Measurements from ENCODE around the gene CD38.

CD38 gene

DNA sequence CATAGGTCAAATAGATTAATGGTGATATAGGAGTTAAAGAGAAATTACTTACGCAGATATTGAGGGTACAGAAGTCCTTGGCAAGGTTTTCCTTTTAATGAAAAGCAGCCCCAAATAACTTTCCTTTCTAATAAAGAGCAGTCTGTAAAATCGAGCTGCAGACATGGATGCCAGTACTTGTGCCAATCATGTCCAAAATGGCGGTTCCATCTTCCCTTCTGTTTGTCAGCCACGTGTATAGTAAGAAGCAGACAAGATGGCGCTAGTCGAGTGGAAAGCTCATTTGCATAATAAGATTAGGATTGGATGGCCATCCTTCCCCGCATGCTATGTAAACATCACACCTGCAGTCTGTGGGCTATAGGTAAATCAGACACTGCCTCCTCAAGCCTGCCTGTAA, 92.0 kb downstream of the CD38 start:
- DNase-seq: no peak

- no peak for DNase-seq
Measured at GRCh38 chr4:15870921-15871664, 93.0 kb downstream of the CD38 start.

GRCh38 chr4:15873117-15873516, 95.0 kb downstream of the CD38 start:
- no peak for DNase-seq

- no peak for DNase-seq
Measured at GRCh38 chr4:15874671-15875070, 96.5 kb downstream of the CD38 start.

GRCh38 chr4:15875663-15876460, 97.7 kb downstream of the CD38 start:
- DNase-seq: no peak

- no peak for DNase-seq
Measured at GRCh38 chr4:15878011-15878410, 99.9 kb downstream of the CD38 start.

DNA sequence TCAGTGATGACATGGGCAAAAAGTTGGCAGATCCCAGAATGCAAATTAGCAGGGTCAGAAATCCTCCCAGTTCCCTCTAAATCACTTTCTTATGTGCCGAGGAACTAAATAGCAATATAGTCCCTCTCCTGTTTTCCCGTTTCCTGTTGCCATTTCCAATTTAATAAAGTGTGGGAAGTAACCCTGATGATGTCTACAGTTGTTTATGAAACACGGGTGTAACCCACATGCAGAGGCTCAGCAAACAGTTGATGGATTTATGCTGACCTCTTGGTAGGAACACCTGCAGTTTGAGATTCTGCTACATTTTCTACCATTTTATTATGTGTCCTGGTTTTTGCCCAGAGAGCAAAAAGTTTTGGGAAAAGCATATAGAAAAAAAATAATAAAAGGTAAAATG, 103.7 kb downstream of the CD38 start:
- no peak for DNase-seq

GRCh38 chr4:15882675-15883086, 104.6 kb downstream of the CD38 start:
- peak; percentile 74 to 76 for DNase-seq

GRCh38 chr4:15883610-15884243, 105.6 kb downstream of the CD38 start:
- no peak for DNase-seq

DNA sequence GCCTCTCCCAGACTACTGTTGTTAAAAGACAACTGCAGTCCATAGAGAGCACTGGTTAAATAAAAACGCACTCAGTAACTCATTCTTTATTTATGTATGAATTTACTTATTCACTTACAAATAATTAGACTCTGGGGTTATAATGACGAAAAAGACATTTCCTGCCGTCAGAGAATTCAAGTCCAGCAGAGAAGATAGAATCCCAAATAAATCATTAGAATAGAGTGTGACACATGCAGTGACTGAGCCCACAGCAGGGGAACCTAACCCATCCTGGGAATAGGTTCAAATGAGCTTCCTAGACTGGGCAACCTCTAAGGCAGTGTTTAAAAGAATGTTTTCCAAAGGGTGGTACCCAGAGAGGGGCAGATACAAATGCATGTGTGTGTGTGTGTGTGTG, 106.5 kb downstream of the CD38 start:
- no peak for DNase-seq

GRCh38 chr4:15885422-15885821, 107.3 kb downstream of the CD38 start:
- DNase-seq: no peak

DNA sequence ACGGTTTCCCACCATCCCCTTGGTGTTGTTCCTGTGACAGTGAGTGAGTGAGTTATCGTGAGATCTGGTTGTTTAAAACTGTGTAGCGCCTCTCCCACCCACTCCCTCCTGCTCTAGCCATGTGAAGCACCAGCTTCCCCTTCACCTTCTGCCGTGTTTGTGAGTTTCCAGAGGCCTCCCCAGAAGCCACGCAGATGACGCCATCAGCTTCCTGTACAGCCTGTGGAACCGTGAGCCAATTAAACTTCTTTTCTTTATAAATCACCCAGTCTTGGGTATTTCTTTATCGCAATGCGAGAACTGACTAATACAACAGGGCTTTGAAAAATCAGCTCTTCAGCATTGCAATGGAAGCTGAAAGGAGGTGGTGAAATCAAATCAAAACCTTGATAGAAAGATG, 110.4 kb downstream of the CD38 start:
- DNase-seq: peak in 1 of 2 experiments; percentile 1

- DNase-seq: no peak
Measured at GRCh38 chr4:15890246-15890829, 112.2 kb downstream of the CD38 start.

GRCh38 chr4:15891312-15891711, 113.2 kb downstream of the CD38 start:
- no peak for DNase-seq

DNA sequence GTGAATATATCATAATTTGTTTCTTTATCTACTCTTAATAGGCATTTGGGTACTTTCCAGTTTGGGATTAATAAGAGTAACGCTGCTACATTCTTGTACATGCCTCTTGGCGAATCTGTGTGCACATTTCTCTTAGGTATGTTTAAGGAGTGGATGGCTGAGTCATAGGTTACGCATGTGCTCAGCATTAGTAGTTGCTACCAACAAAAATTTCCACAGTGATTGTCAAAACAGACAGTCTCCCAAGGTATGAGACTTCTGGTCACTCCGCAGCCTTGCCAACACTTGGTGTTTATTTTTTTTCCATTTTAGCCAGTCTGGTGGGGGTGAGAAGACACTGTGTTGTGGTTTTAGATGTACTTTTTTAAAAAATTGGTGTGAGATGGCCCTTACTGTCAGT, 115.8 kb downstream of the CD38 start:
- no peak for DNase-seq

DNA sequence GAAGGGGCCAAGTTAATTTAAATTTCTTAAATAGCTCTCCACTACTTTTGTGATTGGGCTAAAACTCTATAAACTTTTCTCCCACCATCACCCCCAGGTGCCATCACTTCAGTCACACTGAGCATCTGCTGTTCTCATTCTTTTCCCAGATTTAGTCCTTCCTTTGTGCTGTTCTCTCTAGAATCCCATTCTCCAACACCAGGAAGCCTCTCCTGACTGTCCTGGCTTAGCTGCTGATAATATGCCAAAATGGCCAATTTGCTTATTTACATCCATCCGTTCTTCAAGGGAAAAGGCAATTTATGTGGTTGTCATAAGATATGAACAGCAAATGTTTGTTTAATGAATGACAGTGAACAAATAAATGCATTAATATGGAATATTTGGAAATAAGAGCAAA, 116.3 kb downstream of the CD38 start:
- DNase-seq: no peak

- DNase-seq: no peak
Measured at GRCh38 chr4:15894921-15895916, 117.1 kb downstream of the CD38 start.

- no peak for DNase-seq
Measured at GRCh38 chr4:15897577-15897976, 119.4 kb downstream of the CD38 start.

DNA sequence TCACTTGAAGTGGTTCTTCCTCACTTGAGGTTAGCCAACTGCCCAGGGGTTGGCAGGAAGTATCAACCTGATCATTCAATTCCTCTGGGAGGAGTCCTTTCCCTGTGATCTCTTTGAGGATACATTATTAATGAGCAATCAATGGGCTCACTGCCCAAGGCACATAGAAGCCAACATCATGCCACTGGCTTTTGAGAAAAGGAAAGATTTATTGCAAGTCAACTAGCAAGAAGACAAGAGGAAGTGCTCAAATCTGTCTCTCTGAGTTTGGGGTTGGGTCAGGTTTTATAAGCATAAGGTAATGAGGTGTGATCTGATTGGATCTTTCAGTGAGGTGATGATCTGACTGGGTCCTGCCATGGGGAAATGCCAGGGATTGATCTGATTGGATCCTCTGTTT, 120.8 kb downstream of the CD38 start:
- no peak for DNase-seq

DNA sequence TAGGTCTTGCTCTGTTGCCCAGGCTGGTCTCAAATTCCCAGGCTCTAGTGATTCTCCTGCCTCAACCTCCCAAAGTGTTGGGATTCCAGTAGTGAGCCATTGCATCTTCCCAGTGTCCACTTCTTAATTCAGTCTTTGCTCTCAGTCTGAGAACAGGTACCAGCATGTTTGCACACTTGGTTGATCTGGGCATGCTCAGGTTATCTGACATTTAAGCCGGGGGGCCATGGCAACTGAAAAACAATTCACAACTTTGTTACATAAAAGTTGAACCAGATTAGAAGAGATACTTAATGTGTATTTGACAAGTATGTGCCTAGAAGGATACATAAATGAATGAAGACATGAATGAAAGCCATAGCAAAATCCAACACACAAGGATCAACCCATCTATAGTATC, 121.4 kb downstream of the CD38 start:
- no peak for DNase-seq

DNA sequence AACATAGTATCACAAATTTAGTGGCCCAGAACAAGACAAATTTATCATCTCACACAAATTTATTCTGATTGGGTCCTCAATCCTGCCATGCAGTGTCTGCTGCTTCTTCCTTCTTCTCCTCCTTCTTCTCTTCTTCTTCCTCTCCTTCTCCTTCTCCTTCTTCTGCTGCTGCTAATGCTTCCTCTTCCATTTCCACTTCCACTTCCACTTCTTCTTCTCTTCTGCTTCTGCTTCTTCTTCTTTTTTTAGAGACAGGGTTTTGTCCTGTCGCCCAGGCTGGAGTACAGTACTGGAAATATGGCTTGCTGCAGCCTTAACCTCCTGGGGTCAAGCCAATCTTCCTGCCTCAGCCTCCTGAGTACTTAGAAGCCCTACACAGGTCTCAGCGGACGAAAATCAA, 122.9 kb downstream of the CD38 start:
- DNase-seq: peak in 1 of 2 experiments; percentile 7

DNA sequence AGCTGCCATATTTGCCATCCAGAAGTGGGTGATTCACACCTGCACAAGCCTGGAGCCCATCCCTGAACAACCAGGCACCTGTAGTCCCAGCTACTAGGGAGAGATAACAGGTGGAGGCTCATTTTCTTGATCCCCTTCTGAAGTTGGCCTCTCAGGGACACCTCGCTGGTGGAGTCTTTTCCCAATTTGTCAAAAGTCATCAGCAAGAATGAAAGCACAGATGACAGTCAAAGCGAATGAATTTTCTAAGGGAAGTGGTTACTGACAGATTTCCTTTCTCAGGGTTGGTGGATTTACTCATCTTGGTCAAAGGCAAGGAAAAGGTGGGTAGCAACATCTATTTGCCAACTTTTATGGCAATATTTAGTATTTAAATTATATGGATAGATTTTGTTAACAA, 123.9 kb downstream of the CD38 start:
- DNase-seq: peak; percentile 11 to 25

All from AML-193 (cell line).